LNCAP (cell line): ENCODE results near the gene STON1.

Source experiments
- CTCF ChIP-seq: fragments of 450-650 bp; IDR thresholded peaks from 2 replicates; pipeline ENCODE4 v1.5.1; 2017; ENCODE audit warnings: mild to moderate bottlenecking

The STON1 gene

GRCh38 chr2:48545244-48545643 is 15.3 kb downstream of the STON1 start:
- TF ChIP-seq CTCF, result no peak

- no peak for TF ChIP-seq CTCF
These were observed 18.9 kb downstream of the STON1 start for GRCh38 chr2:48548840-48549239.

- no peak for TF ChIP-seq CTCF
These were observed 20.0 kb downstream of the STON1 start for GRCh38 chr2:48549972-48550371.

- TF ChIP-seq CTCF, result no peak
These were observed 21.6 kb downstream of the STON1 start for GRCh38 chr2:48551548-48551947.

GRCh38 chr2:48558456-48558855 is 28.5 kb downstream of the STON1 start:
- no peak for TF ChIP-seq CTCF

- TF ChIP-seq CTCF, result no peak
These were observed 30.7 kb downstream of the STON1 start for GRCh38 chr2:48560546-48561209.

GRCh38 chr2:48562281-48562680 is 32.3 kb downstream of the STON1 start:
- no peak for TF ChIP-seq CTCF
